K562 (cell line): Measurements from ENCODE around the gene MAST4.

Source experiments
- CTCF ChIP-seq, 3 experiments: IDR thresholded peaks in 2 of 3; conservative IDR thresholded peaks in 1 of 3; 2 replicates each; pipeline ENCODE4 v1.5.1; 2011 to 2012; ENCODE audit warnings: low read length in 3 of 3, mild to moderate bottlenecking in 3 of 3, control low read depth in 2 of 3, improper control_type of control experiment in 1 of 3, inconsistent platforms in 1 of 3, low read depth in 1 of 3, mixed read lengths in 1 of 3, moderate library complexity in 1 of 3; ENCODE audit not compliant: insufficient read depth in 2 of 3
- HBP1 ChIP-seq: fragments of 450-650 bp; formaldehyde crosslinking; IDR thresholded peaks from 2 replicates; pipeline ENCODE4 v1.4.0; 2022; ENCODE audit warnings: missing genetic modification characterization
- HNRNPH1 ChIP-seq: fragments of 200-400 bp; formaldehyde crosslinking; optimal IDR thresholded peaks from 2 replicates; pipeline ENCODE3; 2017; ENCODE audit warnings: low read depth, mild to moderate bottlenecking, low read length, moderate library complexity
- MAX ChIP-seq: sonication (generic); formaldehyde crosslinking; IDR thresholded peaks from 2 replicates; pipeline ENCODE4 v1.9.0; 2022; ENCODE audit warnings: mild to moderate bottlenecking, missing genetic modification reagents
- POLR2A ChIP-seq: fragments of 450-650 bp; conservative IDR thresholded peaks from 2 replicates; pipeline ENCODE4 v1.6.1; 2016

- no peak for TF ChIP-seq HNRNPH1
- TF ChIP-seq MAX (CRISPR knock-in tag) = no peak
- TF ChIP-seq POLR2A = no peak
- no peak for TF ChIP-seq HBP1 (CRISPR knock-in tag)
- TF ChIP-seq CTCF (IDR thresholded peaks at IDR 0.05 in 2 of 3, conservative IDR thresholded peaks at IDR 0.05 in 1 of 3; ENCODE audit: insufficient read depth in 2 of 3, low read depth in 1 of 3, low read length in 3 of 3) = no peak
These were observed 498.5 kb downstream of the MAST4 start for GRCh38 chr5:67094476-67095300.
